ENCODE measurements around the gene MLN. TPM values are rescaled to one million over a fixed set of nuclear protein-coding genes. Genes with fewer than 3 reads are reported as not detected.

MLN gene
- not detected in 2 replicates for total RNA-seq

DNA sequence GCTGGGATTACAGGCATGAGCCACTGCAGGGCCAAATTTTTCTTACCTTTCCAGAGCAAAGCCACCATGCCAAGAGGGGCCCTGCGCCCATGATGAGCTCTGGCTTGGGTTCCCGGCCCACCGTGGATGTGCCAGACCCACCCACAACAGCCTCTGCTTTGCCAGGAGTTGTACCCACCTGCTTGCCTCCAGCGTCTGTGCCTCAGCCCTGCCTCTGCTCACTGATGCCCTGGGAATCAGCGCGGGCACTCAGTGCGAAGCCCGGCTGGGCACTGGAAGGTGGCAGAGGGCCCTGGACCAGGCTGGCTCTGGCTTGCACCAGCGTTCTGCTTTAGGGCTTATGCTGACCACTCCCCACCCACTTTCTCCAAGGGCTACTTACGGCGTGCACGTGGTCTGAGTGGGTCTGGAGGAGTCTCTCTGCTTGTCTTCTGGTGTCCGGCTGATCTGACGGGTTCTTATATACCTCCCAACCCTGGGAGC lies at the start of gene MLN:
TSS of gene MLN (minus strand) at position 433 of the 483 bp plus-strand sequence. CDS start 2,840 bp downstream, outside the sequence.

DNA sequence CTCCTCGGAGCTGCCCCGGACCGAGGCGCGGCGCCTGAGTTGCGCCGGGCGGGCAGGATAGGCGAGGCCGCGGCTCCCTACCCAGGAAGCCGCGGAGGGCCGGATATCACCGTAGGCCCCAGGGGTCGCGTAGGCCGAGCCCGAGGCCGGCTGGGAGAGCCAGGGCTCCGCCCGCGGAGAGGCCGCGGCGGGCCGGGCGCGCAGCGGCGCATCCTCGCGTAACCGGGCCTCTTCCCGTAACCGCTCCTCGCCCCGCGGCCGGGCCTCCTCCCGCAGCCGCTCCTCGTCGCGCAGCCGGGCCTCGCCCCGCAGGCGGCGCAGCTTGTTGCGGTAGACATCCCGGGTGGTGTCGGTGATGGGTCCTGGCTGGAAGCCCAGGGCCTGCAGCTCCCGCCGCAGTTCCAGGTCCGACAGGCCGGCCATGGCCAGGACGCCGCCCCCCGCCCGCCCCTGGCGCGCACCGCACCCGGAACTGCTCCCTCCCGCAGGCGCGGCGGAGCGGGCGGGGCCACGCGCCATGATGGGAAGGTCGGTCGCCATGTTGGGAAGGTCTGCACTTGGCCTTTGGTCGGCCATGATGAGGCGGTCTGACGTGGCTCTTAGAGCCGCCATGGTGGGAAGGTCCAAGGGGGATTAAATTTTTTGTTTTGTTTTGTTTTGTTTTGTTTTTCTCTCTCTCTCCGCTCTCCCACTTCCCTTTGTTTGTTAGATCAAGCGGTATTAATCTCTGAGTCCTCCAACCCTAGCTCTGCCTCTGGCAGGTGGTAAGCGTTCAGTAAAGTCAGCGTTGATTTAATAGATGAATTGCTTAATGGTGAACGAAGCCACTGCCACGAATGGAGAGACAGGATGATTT lies 14.9 kb downstream of the MLN start, which contains the start of gene LEMD2:
TSS of gene LEMD2 (minus strand) at position 437 of the 856 bp plus-strand sequence. CDS start at position 423, 14 bp downstream.

GRCh38 chr6:33746651-33747100 lies 57.1 kb downstream of the MLN start, which contains the start of gene IP6K3:
IP6K3 (minus strand) TSS chr6:33746905; CDS start chr6:33735476, 11,429 bp downstream.

Other genes starting within 250 kb of the MLN start
- 29.7 and 31.0 TPM in 2 replicates for gene BAK1, start 223.7 kb downstream of the MLN start, total RNA-seq
- gene ITPR3, start 182.7 kb downstream of the MLN start, total RNA-seq: 35.3 and 57.6 TPM in 2 replicates
- 14.4 and 14.6 TPM in 2 replicates for gene UQCC2, start 92.3 kb downstream of the MLN start, total RNA-seq
- gene IP6K3, start 57.1 kb downstream of the MLN start, total RNA-seq: not detected in 2 replicates
- gene LEMD2, start 14.9 kb downstream of the MLN start, total RNA-seq: 40.4 and 51.0 TPM in 2 replicates

Measured in vein endothelial cell (primary cell).